Erythroblast (primary cell): ENCODE results near the gene CCNB3.

Experiments
- DNase-seq, 2 experiments: peaks; one replicate each; lab custom pipeline; 2025; lab: John Stamatoyannopoulos, UW
- GATA1 ChIP-seq: IDR thresholded peaks from 2 replicates; pipeline ENCODE4 v1.6.1; 2011; ENCODE audit warnings: low read depth, mild to moderate bottlenecking, control low read depth, low read length, moderate library complexity
- POLR2A ChIP-seq: IDR thresholded peaks from 2 replicates; pipeline ENCODE4 v1.6.1; 2011; ENCODE audit warnings: mild to moderate bottlenecking, low read length

The CCNB3 gene, protein sequence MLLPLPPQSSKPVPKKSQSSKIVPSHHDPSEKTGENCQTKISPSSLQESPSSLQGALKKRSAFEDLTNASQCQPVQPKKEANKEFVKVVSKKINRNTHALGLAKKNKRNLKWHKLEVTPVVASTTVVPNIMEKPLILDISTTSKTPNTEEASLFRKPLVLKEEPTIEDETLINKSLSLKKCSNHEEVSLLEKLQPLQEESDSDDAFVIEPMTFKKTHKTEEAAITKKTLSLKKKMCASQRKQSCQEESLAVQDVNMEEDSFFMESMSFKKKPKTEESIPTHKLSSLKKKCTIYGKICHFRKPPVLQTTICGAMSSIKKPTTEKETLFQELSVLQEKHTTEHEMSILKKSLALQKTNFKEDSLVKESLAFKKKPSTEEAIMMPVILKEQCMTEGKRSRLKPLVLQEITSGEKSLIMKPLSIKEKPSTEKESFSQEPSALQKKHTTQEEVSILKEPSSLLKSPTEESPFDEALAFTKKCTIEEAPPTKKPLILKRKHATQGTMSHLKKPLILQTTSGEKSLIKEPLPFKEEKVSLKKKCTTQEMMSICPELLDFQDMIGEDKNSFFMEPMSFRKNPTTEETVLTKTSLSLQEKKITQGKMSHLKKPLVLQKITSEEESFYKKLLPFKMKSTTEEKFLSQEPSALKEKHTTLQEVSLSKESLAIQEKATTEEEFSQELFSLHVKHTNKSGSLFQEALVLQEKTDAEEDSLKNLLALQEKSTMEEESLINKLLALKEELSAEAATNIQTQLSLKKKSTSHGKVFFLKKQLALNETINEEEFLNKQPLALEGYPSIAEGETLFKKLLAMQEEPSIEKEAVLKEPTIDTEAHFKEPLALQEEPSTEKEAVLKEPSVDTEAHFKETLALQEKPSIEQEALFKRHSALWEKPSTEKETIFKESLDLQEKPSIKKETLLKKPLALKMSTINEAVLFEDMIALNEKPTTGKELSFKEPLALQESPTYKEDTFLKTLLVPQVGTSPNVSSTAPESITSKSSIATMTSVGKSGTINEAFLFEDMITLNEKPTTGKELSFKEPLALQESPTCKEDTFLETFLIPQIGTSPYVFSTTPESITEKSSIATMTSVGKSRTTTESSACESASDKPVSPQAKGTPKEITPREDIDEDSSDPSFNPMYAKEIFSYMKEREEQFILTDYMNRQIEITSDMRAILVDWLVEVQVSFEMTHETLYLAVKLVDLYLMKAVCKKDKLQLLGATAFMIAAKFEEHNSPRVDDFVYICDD (N-terminal part only)

DNA sequence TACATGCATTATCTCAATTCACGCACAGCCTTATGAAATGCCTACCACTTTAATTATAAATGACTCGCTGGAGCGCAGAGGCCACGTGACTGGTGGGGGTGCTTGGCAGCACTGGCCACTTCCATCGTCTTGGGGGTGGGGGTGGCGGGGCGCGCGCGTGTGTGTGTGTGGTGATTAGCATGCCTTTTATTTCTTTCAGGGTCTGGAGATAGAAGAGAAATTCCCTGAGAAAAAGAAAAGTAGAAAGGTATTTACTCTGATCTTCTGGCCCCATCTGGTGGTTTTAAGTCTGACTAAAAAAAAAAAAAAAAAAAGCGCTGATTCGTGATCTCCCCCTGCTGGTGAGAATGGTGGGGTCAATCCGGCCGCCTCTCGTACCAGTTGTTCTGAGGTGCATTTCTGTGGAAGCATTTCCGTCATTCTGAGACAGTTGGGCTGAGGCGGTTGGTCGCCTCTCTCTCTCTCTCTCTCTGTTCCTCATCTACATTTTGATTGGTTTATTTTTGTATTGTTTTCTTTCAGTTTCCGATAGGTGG lies at the start of gene CCNB3:
TSS of gene CCNB3 (plus strand) at position 402 of the 536 bp plus-strand sequence. CDS start 80,399 bp downstream, outside the sequence.
- peak; percentile 84 to 85 for DNase-seq

GRCh38 chrX:50157545-50158135 lies 46.9 kb upstream of the CCNB3 start:
- TF ChIP-seq POLR2A (no peak), GATA1 (no peak)
- DNase-seq: peak in 1 of 2 experiments; percentile 26

More for the DNA sequence above, at the start of gene CCNB3:
- TF ChIP-seq GATA1: no peak
- peak; percentile 19 for TF ChIP-seq POLR2A

DNA sequence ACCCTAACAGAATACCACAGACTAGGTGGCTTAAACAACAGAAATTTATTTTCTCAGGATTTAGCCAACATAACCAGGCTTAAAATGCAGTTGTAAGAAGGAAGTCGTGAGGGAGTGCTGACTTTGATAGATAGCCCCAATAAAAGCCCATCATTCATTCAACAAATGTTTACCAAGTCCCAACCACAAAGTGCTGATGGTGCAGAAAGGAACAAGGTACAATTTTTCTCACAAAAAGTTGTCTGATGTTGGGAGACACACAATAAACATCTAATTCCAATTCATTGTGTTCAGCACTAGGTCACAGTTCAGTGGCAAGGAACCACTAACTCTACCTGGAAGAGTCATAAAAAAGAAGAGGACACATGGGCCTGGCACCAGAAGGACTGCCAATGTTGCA lies 46.0 kb upstream of the CCNB3 start:
- TF ChIP-seq GATA1: no peak
- TF ChIP-seq POLR2A: no peak
- no peak for DNase-seq

DNA sequence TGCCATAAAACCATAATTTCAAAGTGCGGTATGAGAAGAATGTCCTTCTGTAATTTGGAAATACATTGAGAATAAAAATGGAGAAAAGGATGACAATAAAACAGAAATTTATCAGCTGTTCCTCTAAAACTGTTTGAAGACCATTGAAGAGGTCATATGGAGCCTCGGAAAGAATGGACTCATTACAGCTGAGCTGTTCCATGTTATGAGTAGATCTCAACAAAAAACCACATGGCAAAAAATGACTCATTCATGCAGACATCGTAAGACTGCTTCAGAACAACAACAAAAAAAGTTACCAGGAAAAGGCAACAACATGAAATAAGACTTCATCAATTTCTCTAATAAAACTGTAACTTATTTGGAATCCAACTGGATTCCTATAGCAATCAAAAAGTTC lies 43.4 kb upstream of the CCNB3 start:
- peak in 1 of 2 experiments; percentile 5 for DNase-seq
- no peak for TF ChIP-seq GATA1
- no peak for TF ChIP-seq POLR2A

GRCh38 chrX:50165727-50166126 lies 38.8 kb upstream of the CCNB3 start:
- TF ChIP-seq GATA1 (no peak), POLR2A (no peak)
- DNase-seq: no peak

GRCh38 chrX:50167366-50167765 lies 37.2 kb upstream of the CCNB3 start:
- TF ChIP-seq POLR2A (no peak), GATA1 (no peak)
- no peak for DNase-seq

- no peak for TF ChIP-seq POLR2A
- no peak for TF ChIP-seq GATA1
- DNase-seq: peak in 1 of 2 experiments; percentile 40
Measured at GRCh38 chrX:50168241-50168687, 36.3 kb upstream of the CCNB3 start.

GRCh38 chrX:50169717-50170116 lies 34.8 kb upstream of the CCNB3 start:
- TF ChIP-seq POLR2A: no peak
- no peak for TF ChIP-seq GATA1
- DNase-seq: no peak

GRCh38 chrX:50180073-50180940 lies 24.3 kb upstream of the CCNB3 start:
- TF ChIP-seq GATA1 (no peak), POLR2A (no peak)

GRCh38 chrX:50183891-50184290 lies 20.7 kb upstream of the CCNB3 start:
- peak; percentile 3 to 7 for DNase-seq
- TF ChIP-seq POLR2A (no peak), GATA1 (no peak)

More at GRCh38 chrX:50180073-50180940, 24.3 kb upstream of the CCNB3 start:
- DNase-seq: peak; percentile 1 to 3

DNA sequence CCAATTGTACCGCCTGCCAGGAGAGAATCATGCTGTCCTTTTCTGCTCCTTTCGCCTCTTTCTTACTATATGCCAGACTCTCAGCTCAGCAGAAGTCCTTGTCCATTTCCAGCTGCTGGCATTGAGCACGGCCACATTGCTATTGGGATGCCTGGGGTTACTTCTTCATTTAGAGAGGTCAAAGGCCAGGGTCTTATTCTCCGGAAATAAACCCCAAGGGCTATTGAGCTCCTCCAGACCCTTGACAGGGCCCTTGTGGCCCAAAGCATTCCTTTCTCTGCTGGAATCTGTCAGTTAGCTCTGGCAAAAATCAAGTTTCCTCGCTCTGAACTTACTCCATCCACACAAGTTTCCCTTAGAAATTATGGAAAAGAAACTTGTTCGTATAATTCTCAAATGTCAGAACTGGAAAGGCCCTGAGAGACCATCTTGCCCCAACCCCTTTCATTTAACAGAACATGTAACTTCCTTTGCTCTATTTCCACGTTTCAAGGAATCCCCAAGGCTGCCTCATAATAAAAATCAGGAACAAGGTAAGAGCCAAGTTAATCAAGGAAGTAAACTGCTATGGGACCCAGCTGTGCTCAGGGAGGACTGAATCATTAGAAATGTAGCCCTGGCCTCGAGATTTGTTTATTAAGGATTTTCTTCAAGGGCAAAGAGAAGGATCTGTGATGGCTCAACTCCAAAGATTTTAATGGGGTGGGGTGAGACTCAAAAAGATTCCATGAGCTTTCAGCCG lies 15.5 kb upstream of the CCNB3 start:
- no peak for TF ChIP-seq POLR2A
- TF ChIP-seq GATA1: no peak
- no peak for DNase-seq

DNA sequence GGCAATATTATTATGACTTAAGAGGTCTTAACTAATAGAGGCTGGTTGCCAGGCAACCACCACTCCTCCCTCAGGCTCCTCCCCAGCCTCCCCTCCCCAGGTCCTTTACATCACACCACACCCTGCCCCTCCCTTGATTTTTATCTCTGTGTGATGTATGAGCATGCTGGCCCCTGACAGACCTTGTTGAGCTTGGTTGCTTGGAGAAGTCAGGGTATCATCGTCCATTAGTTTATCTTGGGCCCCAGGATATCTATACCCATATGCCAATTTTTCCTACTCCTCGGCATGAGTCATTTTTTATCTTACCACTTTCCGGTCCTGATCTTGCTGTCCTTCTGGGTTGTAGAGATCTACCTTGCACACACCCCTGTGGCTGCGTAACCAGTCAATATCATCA lies 6.2 kb upstream of the CCNB3 start:
- TF ChIP-seq POLR2A: no peak
- DNase-seq: peak; percentile 84 to 92
